ENCODE data around the gene NR4A1. TPM values are rescaled to one million over a fixed set of nuclear protein-coding genes. Genes with fewer than 3 reads are reported as not detected.
A peak's percentile ranks its signal among the peaks of the same experiment; 100 is the strongest.

The NR4A1 gene
- total RNA-seq, 4 donors from 2014 or later = 26.2 to 88.1 (median 59.4) TPM

GRCh38 chr12:52011602-52012214 lies 39.5 kb upstream of the NR4A1 start:
- peaks cover 28 to 63% (median 48%) of the 10 kb centered on the region in 4 donors for H3K4me1 ChIP-seq
- H3K36me3 ChIP-seq = peaks cover 0 to 60% (median 32%) of the 10 kb centered on the region in 4 donors
- no peaks in the 10 kb centered on the region for H3K9me3 ChIP-seq
- no peak overlapping the region for H3K4me3 ChIP-seq
- H3K27ac ChIP-seq (replicated peaks in 1 of 4) = peak overlapping the region; percentile 82 to 90 (median 87)
- WGBS = 95% methylated on average over 8 of the region's 8 CpGs
- no peak for DNase-seq (ENCODE audit: extremely low spot score)
- TF ChIP-seq POLR2AphosphoS5 (IDR thresholded peaks at IDR 0.05) (peak in 1 of 2 donors; percentile 4), EP300 (IDR thresholded peaks at IDR 0.05) (no peak), POLR2A (IDR thresholded peaks at IDR 0.05; ENCODE audit: low read depth) (no peak)
- peaks cover 0 to 13% (median 8%) of the 10 kb centered on the region in 4 donors for H3K27me3 ChIP-seq
- intact Hi-C loops (cut with DNase I) = no loop called here

GRCh38 chr12:52013626-52014310 lies 37.5 kb upstream of the NR4A1 start:
- Histone ChIP-seq H3K27ac (replicated peaks in 1 of 4) (no peak overlapping the region), H3K4me1 (peaks cover 18 to 42% (median 28%) of the 10 kb centered on the region in 4 donors), H3K9me3 (no peaks in the 10 kb centered on the region), H3K27me3 (no peaks in the 10 kb centered on the region), H3K4me3 (no peak overlapping the region), H3K36me3 (peaks cover 0 to 60% (median 32%) of the 10 kb centered on the region in 4 donors)
- intact Hi-C loops (cut with DNase I) = no loop called here
- 90% methylated on average over 16 of the region's 16 CpGs for WGBS
- no peak for DNase-seq (ENCODE audit: extremely low spot score)
- TF ChIP-seq EP300 (IDR thresholded peaks at IDR 0.05) = no peak
- no peak for TF ChIP-seq POLR2A (IDR thresholded peaks at IDR 0.05; ENCODE audit: low read depth)
- TF ChIP-seq CTCF (IDR thresholded peaks at IDR 0.05) = no peak
- TF ChIP-seq POLR2AphosphoS5 (IDR thresholded peaks at IDR 0.05) = no peak

GRCh38 chr12:52014567-52015530 lies 36.4 kb upstream of the NR4A1 start:
- peaks cover 0 to 53% (median 32%) of the 10 kb centered on the region in 4 donors for H3K36me3 ChIP-seq
- intact Hi-C loops (cut with DNase I) = no loop called here
- no peak for TF ChIP-seq POLR2A (IDR thresholded peaks at IDR 0.05; ENCODE audit: low read depth)
- TF ChIP-seq POLR2AphosphoS5 (IDR thresholded peaks at IDR 0.05) = peak in 1 of 2 donors; percentile 31
- 81% methylated on average over 39 of the region's 93 CpGs for WGBS
- H3K4me1 ChIP-seq = peaks cover 15 to 31% (median 18%) of the 10 kb centered on the region in 4 donors
- H3K27me3 ChIP-seq = no peaks in the 10 kb centered on the region
- no peaks in the 10 kb centered on the region for H3K9me3 ChIP-seq
- H3K4me3 ChIP-seq = no peak overlapping the region
- H3K27ac ChIP-seq (replicated peaks in 1 of 4) = no peak overlapping the region
- no peak for DNase-seq (ENCODE audit: extremely low spot score)

- H3K4me1 ChIP-seq = peaks cover 9 to 26% (median 14%) of the 10 kb centered on the region in 4 donors
- intact Hi-C loops (cut with DNase I) = no loop called here
- H3K36me3 ChIP-seq = peaks cover 0 to 51% (median 32%) of the 10 kb centered on the region in 4 donors
- no peak overlapping the region for H3K27ac ChIP-seq (replicated peaks in 1 of 4)
- no peak for TF ChIP-seq CTCF (IDR thresholded peaks at IDR 0.05)
- TF ChIP-seq POLR2AphosphoS5 (IDR thresholded peaks at IDR 0.05) = peak in 1 of 2 donors; percentile 9
- no peak for TF ChIP-seq POLR2A (IDR thresholded peaks at IDR 0.05; ENCODE audit: low read depth)
- no peak for TF ChIP-seq EP300 (IDR thresholded peaks at IDR 0.05)
- no peaks in the 10 kb centered on the region for H3K27me3 ChIP-seq
- no peak for DNase-seq (ENCODE audit: extremely low spot score)
- 89% methylated on average over 7 of the region's 10 CpGs for WGBS
- H3K9me3 ChIP-seq = no peaks in the 10 kb centered on the region
- H3K4me3 ChIP-seq = no peak overlapping the region
These were observed 35.7 kb upstream of the NR4A1 start for GRCh38 chr12:52015532-52016041.

- intact Hi-C loops (cut with DNase I) = no loop called here
- no peak for TF ChIP-seq CTCF (IDR thresholded peaks at IDR 0.05)
- TF ChIP-seq EP300 (IDR thresholded peaks at IDR 0.05) = no peak
- no peak for TF ChIP-seq POLR2AphosphoS5 (IDR thresholded peaks at IDR 0.05)
- TF ChIP-seq POLR2A (IDR thresholded peaks at IDR 0.05; ENCODE audit: low read depth) = no peak
- WGBS = 82% methylated on average over 4 of the region's 4 CpGs
These were observed 32.7 kb upstream of the NR4A1 start for GRCh38 chr12:52018433-52019112.

More at GRCh38 chr12:52018433-52019112, 32.7 kb upstream of the NR4A1 start:
- DNase-seq (ENCODE audit: extremely low spot score) = no peak
- H3K4me3 ChIP-seq = no peak overlapping the region
- H3K9me3 ChIP-seq = no peaks in the 10 kb centered on the region
- H3K27ac ChIP-seq (replicated peaks in 1 of 4) = no peak overlapping the region
- H3K27me3 ChIP-seq = no peaks in the 10 kb centered on the region
- H3K36me3 ChIP-seq = peaks cover 0 to 23% (median 19%) of the 10 kb centered on the region in 4 donors
- H3K4me1 ChIP-seq = peaks cover 6 to 24% (median 19%) of the 10 kb centered on the region in 4 donors
